ENCODE measurements around the gene SORCS2. TPM values are rescaled to one million over a fixed set of nuclear protein-coding genes. Genes with fewer than 3 reads are reported as not detected.

The SORCS2 gene
- total RNA-seq, 2 donors from 2014 or later, result 0.54 to 0.74 TPM

DNA sequence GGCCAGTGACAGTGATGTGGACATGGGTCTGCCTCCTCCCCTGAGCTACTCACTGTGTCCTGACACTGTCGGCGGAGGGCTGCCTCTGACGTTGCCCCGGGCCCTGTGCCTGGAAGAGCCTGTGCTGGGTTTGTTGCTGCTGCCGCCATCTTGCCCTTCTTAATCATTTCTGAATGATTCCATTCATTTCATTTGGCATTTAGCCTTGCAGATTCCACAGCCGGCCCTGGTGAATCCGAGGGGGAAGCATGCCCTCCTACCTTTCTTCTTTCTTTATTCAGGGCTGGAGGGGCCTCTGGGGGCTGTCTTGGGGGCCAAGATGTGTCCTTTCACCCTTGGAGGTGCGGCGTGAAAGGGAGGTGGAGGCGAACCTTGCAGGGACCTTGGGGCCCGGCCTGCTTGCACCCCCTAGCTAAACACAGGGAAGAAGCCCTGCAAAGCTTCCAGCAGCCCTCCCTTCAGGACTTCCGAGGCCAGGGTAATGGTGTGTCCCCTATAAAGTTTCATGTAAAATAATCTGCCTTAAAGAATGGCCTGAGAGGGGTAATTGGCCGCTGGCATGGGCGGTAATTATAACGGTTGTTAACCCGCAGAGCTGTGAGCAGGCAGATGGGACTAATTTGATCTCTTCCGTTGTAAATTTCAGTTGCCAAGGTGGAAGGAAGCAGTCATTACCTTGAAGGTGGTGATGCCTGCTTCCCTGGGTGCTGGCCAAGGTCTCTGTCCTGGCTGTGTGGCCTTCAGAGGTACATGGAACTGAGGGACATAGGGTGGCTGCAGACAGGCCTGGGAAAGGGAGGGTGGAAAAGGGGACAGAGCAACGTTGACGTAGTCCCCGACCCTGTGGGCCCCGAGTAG lies 150.1 kb downstream of the SORCS2 start:
- Histone ChIP-seq H3K9ac (ENCODE audit: low read depth in 2 of 2, low read length in 2 of 2) (no peak overlapping the region), H3K27me3 (no peaks in the 10 kb centered on the region), H3K27ac (no peak overlapping the region), H3K4me3 (no peak overlapping the region), H3K4me1 (no peaks in the 10 kb centered on the region), H3K36me3 (no peaks in the 10 kb centered on the region), H3K9me3 (no peaks in the 10 kb centered on the region)
- no peak for DNase-seq
- intact Hi-C loops (cut with DNase I), result no loop called here
- no peak for TF ChIP-seq CTCF (IDR thresholded peaks at IDR 0.05)

DNA sequence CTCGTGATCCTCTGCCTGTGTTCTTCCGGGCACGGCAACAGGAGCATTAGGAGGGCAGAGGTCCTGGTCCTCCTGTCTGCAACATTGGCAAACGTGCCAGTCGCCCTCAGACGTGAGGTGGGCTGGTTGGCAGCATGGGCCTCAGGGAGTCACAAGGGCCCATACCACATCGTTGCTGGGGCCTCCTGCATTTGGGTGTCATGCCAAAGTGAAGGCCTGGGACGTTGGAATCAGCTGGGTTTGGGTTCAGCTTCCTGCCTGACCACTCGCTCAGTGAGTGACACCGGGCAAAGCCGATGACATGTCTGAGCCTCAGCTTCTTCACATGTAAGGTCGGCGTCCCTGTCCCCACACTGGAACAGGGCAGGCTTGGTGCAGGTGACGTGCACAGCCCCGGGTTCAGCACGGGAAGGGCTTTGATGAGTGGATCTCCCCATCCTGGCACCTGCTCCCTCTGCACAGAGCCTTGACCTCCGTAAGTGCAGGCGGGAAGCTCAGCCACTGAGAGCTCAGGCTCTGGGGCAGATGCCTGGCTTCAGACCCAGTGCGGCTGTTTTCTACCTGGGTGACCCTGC lies 150.8 kb downstream of the SORCS2 start:
- Histone ChIP-seq H3K9me3 (no peaks in the 10 kb centered on the region), H3K27me3 (no peaks in the 10 kb centered on the region), H3K4me1 (no peaks in the 10 kb centered on the region), H3K4me3 (no peak overlapping the region), H3K27ac (no peak overlapping the region), H3K36me3 (no peaks in the 10 kb centered on the region), H3K9ac (ENCODE audit: low read depth in 2 of 2, low read length in 2 of 2) (no peak overlapping the region)
- intact Hi-C loops (cut with DNase I), result no loop called here
- DNase-seq, result no peak
- TF ChIP-seq CTCF (IDR thresholded peaks at IDR 0.05), result no peak

- H3K4me3 ChIP-seq, result no peak overlapping the region
- intact Hi-C loops (cut with DNase I), result no loop called here
- no peak overlapping the region for H3K9ac ChIP-seq (ENCODE audit: low read depth in 2 of 2, low read length in 2 of 2)
- H3K4me1 ChIP-seq, result no peaks in the 10 kb centered on the region
- H3K27me3 ChIP-seq, result no peaks in the 10 kb centered on the region
- H3K9me3 ChIP-seq, result no peaks in the 10 kb centered on the region
- no peak overlapping the region for H3K27ac ChIP-seq
- no peak for TF ChIP-seq CTCF (IDR thresholded peaks at IDR 0.05)
- DNase-seq, result no peak
- H3K36me3 ChIP-seq, result no peaks in the 10 kb centered on the region
Measured at GRCh38 chr4:7343950-7344349, 151.6 kb downstream of the SORCS2 start.

DNA sequence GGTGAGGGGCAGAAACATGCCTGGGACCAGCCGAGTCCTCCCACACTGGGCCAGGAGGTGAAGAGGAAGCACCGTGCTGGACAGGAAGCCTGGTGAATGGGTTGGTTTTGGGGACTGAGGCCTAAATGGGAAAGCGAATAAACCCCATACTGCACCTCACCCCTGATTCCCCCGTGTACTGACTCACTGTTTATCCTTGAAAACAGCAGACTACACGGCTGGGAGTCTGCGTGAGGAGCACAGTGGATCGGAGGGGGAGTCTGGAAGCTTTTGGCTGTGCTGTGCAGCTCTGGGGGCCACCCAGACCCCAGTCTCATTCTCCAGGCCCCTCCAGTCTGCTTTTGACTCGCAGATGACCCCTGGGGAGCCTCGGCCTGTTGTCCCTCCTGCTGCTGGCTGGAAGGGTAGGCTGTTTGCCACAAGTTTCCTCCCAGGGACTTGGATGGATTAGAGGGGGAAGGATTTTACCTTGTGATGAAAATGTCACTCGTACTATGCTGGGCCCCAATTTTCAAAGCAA lies 152.4 kb downstream of the SORCS2 start:
- H3K9ac ChIP-seq (ENCODE audit: low read depth in 2 of 2, low read length in 2 of 2), result no peak overlapping the region
- H3K27me3 ChIP-seq, result no peaks in the 10 kb centered on the region
- no peak for TF ChIP-seq CTCF (IDR thresholded peaks at IDR 0.05)
- no peak overlapping the region for H3K4me3 ChIP-seq
- H3K9me3 ChIP-seq, result no peaks in the 10 kb centered on the region
- no peak overlapping the region for H3K27ac ChIP-seq
- no peak for DNase-seq
- intact Hi-C loops (cut with DNase I), result no loop called here
- H3K4me1 ChIP-seq, result no peaks in the 10 kb centered on the region
- no peaks in the 10 kb centered on the region for H3K36me3 ChIP-seq

GRCh38 chr4:7347981-7348380 lies 155.6 kb downstream of the SORCS2 start:
- DNase-seq, result no peak
- Histone ChIP-seq H3K27ac (no peak overlapping the region), H3K36me3 (no peaks in the 10 kb centered on the region), H3K9me3 (no peaks in the 10 kb centered on the region), H3K4me3 (no peak overlapping the region), H3K4me1 (no peaks in the 10 kb centered on the region), H3K27me3 (no peaks in the 10 kb centered on the region), H3K9ac (ENCODE audit: low read depth in 2 of 2, low read length in 2 of 2) (no peak overlapping the region)
- intact Hi-C loops (cut with DNase I), result no loop called here
- no peak for TF ChIP-seq CTCF (IDR thresholded peaks at IDR 0.05)
